Germinal center (tissue), 1 donor: ENCODE measurements around the gene LTC4S.
"Not testable (repeated sequence)": the region's sequence is repeated elsewhere in the genome, so short reads cannot be mapped to it uniquely, and the experiment has no call there.

Source experiments
- DNase-seq: peaks from one replicate; pipeline ENCODE4 v3.0.0; 2012; ENCODE audit warnings: mixed read lengths, low spot score

The LTC4S gene

DNA sequence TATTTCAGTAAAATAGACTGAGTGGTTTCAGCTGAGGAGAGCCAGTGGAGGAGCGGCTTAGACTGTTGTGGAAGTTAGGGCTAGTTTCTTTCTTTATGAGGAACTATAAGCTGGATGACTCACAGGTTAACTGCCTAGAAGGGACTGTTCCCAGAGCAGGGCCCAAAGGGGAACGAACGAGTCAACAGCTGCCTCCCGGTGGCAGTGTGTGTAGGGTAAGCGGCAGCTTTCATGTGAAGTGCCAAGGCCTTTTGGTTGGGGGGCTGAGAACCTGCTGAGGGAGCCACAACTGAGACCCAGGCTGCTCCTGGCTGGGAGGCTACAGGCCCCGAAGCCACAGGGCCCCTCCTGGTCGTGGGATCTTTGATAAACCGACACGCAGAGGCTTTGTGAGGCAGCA lies 33.9 kb downstream of the LTC4S start:
- no peak for DNase-seq

DNA sequence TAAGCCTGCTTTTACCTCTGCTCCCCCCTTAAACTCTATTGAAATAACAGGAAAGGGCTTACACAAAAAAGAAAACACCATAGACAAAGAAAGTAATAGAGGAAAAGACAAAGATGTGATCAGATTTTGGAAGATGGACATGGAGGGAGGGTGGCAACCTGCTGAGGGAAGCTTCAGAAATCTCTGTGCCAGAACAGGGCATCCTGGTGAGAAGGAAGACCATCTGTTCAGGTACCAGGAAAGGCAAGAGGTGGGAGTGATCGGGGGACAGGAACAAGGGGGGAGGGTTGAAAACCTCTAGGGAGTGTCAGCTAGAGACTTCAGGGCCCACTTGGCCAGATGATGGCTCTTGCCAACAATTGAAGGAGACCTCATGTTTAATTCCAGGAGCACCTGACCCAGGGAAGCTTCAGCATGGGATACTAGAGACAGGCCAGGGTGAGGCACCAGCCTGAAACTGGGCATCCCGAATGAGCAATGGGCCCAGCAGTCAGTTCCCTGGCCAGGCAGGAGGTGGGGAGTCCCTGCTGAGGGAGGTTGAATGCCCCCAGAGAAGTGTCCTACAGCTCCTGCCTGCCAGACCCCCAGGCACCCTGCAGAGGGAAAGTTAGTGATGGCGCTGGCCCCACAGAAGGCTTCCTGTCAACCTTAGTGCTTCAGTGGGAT lies 35.1 kb downstream of the LTC4S start:
- no peak for DNase-seq

DNA sequence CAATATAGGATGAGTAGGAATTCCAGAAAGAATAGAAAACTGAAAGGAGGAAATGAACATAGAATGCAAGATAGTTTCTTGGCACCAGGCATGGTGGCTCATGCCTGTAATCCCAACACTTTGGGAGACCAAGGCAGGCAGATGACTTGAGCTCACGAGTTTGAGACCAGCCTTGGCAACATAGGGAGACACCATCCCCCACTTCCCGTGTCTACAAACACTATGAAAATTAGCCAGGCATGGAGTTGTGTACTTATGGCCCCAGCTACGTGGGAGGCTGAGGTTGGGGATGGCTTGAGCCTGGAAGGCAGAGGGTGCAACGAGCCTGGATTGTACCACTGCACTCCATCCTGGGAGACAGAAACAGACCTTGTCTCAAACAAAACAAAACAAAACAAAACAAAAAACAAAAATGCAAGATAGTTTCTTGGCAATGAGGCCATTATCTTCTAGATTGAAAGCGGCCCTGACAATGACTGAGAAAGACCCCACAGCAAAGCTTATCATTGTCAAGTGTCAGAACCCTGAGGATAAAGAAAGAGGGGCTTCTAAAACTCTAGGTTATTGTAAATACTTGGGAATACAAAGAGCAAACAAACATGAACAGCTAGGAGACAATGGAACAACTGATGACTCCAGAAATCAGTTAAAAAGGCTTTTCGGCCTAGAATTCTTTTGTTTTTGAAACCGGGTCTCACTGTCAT lies 36.1 kb downstream of the LTC4S start:
- no peak for DNase-seq

DNA sequence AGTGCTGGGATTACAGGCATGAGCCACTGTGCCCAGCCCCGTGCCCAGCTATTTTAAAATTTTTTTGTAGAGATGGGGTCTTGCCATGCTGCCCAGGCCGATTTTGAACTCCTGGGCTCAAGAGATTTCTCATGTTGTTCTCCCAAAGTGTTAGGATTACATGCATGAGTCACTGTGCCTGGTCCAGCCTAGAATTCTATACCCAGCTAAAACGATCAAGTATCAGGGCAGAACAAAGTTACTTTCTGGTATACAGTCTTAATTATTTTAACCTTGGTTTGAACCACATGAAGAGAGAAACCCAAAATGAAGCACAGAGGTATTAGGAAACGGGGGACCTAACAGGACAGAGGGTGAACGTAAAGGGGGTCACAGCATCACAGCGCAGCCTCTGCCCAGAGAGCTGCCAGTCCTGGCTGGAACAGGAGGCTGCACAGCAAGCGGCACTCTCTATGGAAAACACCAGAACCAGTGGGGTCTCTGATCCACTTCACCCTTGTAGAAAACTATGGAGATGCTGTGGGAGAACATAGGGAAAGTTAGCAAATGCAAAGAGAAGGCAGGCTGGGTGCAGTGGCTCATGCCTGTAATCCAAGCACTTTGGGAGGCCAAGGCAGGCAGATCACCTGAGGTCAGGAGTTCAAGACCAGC lies 37.2 kb downstream of the LTC4S start:
- DNase-seq, result no peak

DNA sequence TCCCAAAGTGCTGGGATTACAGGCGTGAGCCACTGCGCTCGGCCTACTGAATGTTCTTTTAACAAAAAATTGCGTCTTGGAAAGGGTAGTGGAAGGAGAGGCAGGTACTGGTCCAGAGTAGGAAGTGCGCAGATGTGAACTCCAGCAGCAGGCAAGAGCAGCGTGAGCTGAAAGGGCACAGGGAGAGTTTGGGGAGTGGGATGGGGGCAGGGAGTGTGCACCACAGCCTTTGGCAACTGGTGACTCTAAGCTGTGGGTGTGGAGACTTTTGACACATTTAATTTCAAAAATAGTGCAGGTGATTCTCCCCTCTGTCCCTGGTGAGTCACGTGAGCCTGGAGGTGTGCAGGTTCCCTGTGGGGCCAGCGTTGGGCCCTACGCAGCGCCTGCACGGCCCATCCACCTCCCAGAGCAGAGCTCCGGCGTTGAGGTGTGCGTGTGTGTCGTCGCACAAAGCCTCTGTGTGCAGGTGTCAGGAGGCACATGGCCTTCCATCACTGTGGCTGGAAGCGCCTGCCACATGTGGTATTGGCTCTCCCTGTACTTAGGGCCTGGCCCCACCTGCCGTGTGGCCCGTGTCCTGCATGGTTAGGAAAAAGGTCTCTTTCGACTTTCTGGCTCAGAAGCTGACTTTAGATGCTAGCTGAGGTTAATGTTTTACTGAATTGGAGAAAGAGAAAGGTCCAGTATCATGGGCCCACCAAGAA lies 38.4 kb downstream of the LTC4S start:
- no peak for DNase-seq

DNA sequence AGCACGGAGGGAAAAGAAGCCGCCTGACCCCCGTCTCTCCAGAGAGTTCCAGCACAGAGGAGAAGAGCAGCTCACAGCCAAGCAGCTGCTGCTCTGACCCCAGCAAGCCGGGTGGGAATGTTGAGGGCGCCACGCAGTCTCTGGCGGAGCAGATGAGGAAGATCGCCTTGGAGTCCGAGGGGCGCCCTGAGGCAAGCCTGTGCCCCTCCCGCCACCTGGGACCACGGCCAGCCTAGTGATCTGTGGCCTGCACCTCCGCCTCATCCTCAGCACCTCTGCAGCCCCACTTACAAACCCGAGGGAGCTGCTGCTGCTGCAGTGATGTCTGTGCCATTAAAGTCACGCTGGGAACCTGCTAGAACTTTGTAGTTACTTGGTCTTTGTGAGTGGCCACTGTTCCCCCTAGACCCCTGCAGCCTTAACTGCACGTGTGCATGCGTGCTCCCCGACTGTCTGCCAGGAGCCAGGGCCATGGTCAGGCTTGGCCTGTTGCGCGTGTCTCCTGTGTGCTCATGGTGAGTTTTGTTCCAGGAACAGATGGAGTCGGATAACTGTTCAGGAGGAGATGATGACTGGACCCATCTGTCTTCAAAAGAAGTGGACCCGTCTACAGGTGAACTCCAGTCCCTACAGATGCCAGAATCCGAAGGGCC lies 39.4 kb downstream of the LTC4S start:
- DNase-seq, result no peak

DNA sequence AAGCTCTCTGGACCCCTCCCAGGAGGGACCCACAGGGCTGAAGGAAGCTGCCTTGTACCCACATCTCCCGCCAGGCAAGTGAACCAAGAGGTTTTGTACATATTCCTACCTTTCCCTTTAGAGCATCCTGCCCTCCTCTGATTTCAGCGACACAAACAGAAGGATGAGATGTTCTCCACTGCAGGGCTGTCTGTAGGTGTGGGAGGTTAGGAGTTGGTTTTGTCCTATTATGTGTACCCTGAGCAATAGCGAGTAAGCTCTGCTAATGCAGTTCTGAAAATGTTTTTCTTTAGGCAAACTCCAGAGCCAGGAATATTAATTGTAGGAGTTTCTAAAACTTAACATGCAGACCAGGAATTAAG lies 39.9 kb downstream of the LTC4S start:
- no peak for DNase-seq

DNA sequence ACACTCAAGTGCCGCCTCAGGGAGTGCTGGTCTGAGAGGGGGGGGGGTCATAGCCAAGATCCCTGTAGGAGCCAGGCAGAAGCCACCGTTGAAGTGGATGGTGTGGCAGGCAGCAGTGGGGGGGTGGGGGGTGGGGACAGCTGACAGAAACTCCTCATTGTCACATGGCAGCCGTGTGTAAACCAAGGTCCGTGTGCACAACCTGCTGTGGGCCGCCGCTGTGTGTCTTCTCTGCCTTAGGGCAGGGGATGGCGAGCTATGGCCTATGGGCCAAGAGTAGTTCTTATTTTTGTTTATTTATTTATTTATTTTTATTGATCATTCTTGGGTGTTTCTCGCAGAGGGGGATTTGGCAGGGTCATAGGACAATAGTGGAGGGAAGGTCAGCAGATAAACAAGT lies 40.3 kb downstream of the LTC4S start:
- DNase-seq, result no peak

DNA sequence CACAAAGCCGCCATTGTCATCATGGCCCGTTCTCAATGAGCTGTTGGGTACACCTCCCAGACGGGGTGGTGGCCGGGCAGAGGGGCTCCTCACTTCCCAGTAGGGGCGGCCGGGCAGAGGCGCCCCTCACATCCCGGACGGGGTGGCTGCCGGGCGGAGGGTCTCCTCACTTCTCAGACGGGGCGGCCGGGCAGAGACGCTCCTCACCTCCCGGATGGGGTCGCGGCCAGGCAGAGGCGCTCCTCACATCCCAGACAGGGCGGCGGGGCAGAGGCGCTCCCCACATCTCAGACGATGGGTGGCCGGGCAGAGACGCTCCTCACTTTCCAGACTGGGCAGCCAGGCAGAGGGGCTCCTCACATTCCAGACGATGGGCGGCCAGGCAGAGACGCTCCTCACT lies 41.1 kb downstream of the LTC4S start:
- not testable (repeated sequence) for DNase-seq

DNA sequence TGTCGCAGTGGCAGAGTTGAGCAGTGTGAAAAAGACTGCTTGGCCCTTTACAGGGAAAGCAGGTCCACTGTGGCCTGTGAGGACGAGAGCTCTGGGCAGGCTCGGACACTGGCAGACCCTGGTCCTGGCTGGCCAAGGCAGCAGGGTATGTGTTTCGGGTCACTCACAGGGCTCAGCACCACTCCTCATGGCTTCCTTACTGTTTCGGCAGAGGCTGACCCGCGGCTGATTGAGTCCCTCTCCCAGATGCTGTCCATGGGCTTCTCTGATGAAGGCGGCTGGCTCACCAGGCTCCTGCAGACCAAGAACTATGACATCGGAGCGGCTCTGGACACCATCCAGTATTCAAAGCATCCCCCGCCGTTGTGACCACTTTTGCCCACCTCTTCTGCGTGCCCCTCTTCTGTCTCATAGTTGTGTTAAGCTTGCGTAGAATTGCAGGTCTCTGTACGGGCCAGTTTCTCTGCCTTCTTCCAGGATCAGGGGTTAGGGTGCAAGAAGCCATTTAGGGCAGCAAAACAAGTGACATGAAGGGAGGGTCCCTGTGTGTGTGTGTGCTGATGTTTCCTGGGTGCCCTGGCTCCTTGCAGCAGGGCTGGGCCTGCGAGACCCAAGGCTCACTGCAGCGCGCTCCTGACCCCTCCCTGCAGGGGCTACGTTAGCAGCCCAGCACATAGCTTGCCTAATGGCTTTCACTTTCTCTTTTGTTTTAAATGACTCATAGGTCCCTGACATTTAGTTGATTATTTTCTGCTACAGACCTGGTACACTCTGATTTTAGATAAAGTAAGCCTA lies 42.6 kb downstream of the LTC4S start:
- no peak for DNase-seq

DNA sequence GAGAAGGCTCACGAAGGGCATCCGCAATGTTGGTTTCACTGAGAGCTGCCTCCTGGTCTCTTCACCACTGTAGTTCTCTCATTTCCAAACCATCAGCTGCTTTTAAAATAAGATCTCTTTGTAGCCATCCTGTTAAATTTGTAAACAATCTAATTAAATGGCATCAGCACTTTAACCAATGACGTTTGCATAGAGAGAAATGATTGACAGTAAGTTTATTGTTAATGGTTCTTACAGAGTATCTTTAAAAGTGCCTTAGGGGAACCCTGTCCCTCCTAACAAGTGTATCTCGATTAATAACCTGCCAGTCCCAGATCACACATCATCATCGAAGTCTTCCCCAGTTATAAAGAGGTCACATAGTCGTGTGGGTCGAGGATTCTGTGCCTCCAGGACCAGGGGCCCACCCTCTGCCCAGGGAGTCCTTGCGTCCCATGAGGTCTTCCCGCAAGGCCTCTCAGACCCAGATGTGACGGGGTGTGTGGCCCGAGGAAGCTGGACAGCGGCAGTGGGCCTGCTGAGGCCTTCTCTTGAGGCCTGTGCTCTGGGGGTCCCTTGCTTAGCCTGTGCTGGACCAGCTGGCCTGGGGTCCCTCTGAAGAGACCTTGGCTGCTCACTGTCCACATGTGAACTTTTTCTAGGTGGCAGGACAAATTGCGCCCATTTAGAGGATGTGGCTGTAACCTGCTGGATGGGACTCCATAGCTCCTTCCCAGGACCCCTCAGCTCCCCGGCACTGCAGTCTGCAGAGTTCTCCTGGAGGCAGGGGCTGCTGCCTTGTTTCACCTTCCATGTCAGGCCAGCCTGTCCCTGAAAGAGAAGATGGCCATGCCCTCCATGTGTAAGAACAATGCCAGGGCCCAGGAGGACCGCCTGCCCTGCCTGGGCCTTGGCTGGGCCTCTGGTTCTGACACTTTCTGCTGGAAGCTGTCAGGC lies 43.6 kb downstream of the LTC4S start:
- no peak for DNase-seq

DNA sequence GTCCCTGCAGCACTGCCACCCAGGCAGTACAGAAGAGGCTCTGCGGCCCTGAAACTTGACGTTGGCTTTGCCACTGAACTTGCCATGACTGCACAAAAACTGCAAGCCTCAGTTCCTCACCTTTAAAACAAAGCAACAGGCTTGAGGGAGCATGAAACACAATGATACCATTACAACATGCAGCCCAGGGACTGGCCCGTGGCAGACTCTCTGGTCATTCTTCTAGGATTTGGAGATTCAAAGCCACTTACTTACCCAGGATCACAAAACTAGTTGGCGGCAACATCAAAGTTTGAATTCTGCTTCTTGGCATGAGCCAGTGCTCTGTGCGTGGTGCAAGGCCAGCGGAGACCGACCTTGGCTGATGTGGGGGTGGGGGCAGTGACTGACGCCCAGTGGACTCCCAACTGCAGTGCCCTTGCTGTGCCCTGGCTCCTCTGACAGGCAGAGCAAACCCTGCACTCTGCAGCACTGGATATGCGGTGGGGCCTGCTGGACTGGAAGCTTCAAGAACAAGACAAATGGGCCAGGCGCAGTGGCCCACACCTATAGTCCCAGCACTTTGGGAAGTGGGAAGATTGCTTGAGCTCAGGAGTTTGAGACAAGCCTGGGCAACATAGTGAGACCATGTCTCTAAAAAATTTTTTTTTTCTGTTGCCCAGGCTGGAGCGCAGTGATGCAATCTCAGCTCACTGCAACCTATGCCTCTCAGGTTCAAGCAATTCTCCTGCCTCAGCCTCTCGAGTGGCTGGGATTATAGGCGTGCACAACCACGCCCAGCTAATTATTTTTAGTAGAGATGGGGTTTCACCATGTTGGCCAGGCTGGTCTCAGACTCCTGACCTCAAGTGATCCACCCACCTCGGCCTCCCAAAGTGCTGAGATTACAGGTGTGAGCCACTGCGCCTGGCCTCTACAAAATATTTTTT lies 45.8 kb downstream of the LTC4S start:
- no peak for DNase-seq

DNA sequence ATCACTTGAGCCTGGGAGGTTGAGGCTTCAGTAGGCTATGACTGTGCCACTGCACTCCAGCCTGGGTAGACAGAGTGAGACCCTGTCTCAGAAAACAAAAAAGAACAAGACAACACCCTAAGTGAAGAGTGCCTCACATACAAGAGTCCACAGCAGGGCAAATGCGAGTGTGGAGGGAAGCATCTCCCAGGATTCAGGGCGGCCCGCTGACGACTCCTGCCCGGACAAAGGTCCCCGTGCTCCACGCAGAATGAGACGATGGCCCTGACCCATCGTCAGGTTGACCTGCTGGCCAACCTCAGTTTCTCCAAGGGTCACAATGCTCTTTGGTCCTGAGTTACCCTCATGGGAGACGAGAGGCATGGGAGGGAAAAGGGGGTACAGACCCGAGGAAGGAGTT lies 46.5 kb downstream of the LTC4S start:
- no peak for DNase-seq

DNA sequence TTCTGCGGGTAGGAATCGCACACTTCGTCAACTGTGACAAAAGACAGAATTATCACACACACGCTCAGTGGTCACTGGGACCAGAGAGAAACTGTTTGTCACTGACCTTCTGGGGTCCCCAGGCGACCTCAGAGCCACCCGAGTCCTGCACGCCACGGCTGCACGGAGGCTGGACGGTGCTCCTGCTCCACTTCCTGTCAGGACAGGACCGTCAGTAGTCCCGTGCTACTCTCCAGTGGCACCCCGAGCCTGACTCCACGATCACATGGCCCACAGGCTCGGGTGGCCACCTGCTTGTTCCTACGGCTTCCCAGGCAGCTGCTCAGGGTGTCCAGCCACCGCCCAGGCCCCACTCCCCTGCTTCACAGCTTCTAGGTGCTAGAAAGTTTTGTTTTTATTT lies 47.0 kb downstream of the LTC4S start:
- no peak for DNase-seq

DNA sequence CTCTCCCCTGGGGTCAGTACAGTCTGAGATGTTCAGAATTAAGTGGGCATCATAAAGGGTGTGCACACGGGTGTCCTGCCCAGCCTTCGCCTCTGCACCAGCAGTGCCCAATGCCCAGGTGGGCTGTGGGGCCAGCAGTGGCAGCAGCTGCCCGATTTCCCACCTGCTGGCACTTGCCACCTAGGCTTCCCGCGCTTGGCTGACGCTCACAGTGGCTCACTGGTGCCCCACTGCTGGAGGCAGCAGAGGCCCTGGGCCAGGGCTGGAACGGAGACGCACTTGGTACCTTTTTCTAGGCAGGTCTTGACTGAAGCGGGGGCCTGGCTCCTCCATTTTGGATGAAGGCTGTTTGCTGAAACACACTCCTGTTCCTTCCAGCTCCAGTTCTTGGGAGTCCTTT lies 47.8 kb downstream of the LTC4S start:
- DNase-seq, result no peak
